Psoas muscle (tissue), 8 donors: Measurements from ENCODE around the gene LNX1. TPM values are rescaled to one million over a fixed set of nuclear protein-coding genes. Genes with fewer than 3 reads are reported as not detected.

Source experiments
- ATAC-seq, 4 donors: fragments of 200-7000 bp; cut with Tn5 transposase; one replicate each; pipeline ENCODE4 v1.9.1; 2020; ENCODE audit warnings: moderate library complexity in 3 of 4, mild to moderate bottlenecking in 2 of 4
- DNase-seq, 2 donors: peaks; one replicate each; pipeline ENCODE4 v3.0.0-alpha.2; 2020
- H3K27ac ChIP-seq: fragments of 200-600 bp; one replicate; pipeline ENCODE4 v1.8.0; 2022
- H3K27me3 ChIP-seq, 3 donors: fragments of 200-600 bp in 1 of 3; one replicate each; pipeline versions ENCODE4 v1.6.1 to v1.8.0; 2013 to 2022; ENCODE audit warnings: low read length in 2 of 3, mild to moderate bottlenecking in 2 of 3, moderate library complexity in 1 of 3; ENCODE audit not compliant: insufficient read depth in 3 of 3
- H3K36me3 ChIP-seq, 2 donors: fragments of 200-600 bp in 1 of 2; one replicate each; pipeline versions ENCODE4 v1.6.1 to v1.8.0; 2013 to 2022; ENCODE audit warnings: low read depth in 1 of 2, mild to moderate bottlenecking in 1 of 2, moderate library complexity in 1 of 2; ENCODE audit not compliant: insufficient read depth in 1 of 2
- H3K4me1 ChIP-seq: fragments of 200-600 bp; one replicate; pipeline ENCODE4 v1.8.0; 2022
- H3K4me3 ChIP-seq: fragments of 200-600 bp; one replicate; pipeline ENCODE4 v1.8.0; 2022; ENCODE audit warnings: mild to moderate bottlenecking
- H3K9me3 ChIP-seq: fragments of 200-600 bp; one replicate; pipeline ENCODE4 v1.8.0; 2022
- WGBS, 3 donors: extraction: QIAGEN DNeasy Blood & Tissue Kit; methylation state at CpG; one replicate each; pipeline versions ENCODE4 v1.1.6 to v1.1.7; 2013; 5-methylcytosine and 5-hydroxymethylcytosine counted together
- intact Hi-C, 2 donors: fragments of 100-400 bp; cut with DNase I; formaldehyde crosslinking; loops; one replicate each; pipeline versions ENCODE4 v1.11.0 to v1.14.2; 2022
- polyA plus RNA-seq, 3 donors: library from polyadenylated mRNA; stranded (reverse); fragments of 200-250 nt; gene quantifications; one replicate each; pipeline ENCODE4 v1.2.3, GENCODE V29; 2013
- total RNA-seq, 4 donors: library from RNA; stranded (reverse); fragmentation: NEBNext Ultra II Directional in 2 of 4; extraction: Animal tissue kit (Norgen Biotek cat#: 25700) in 2 of 4; gene quantifications; one replicate each; pipeline versions ENCODE4 v1.2.1 to v1.2.4, GENCODE V29; 2021 to 2023
- TF ChIP-seq, protein P1 (sequence below): fragments of 200-600 bp; IDR thresholded peaks from one replicate; pipeline ENCODE4 v1.8.0; 2022; ENCODE audit warnings: antibody characterized with exemption
- donor health status: healthy with polysubstance abuse.
- donor health status: DM: no; HTN: no; CAD: no; lungs with moderate emphysema.
- donor health status: Bipolar disorder and iron deficiency.
- donor health status: healthy.
- donor health status: DM: yes; HTN: yes; CAD: no.
- donor health status: DM: no; HTN: no; CAD: no.
- donor health status: DM: no; HTN: no; CAD: no.
- donor health status: DM: yes; HTN: yes; CAD: no.

Gene LNX1
- total and polyA plus RNA-seq, 7 donors = 2.1 to 13.9 (median 4.3) TPM

DNA sequence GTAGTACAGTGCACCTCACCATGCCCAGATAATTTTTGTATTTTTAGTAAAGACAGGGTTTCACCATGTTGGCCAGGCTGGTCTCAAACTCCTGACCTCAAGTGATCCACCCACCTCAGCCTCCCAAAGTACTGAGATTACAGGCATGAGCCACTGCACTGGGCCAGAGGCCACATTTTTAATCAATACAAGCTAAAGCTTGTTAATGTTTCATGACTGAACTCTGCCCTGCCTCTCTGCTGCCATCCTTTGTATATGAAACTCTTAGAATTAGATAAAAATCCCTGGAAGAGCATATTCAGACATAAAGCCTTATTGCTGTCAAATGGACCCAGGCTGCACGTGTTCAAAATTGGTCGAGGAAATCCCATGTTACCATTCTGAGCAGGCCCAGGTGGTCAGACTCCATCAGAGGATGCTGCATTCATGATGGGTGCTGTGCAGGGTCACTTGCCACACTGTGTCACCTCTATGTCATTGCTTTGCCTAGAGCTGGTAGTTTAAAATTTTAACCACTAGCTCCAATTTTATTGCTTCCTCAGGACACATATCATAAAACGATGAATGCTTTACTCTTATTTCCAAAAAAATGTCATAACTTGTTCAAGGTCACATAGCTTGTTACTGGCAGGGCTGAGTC, 45.2 kb downstream of the LNX1 start:
- ATAC-seq (no peak), DNase-seq (no peak)
- intact Hi-C loops = no loop called here
- Histone ChIP-seq H3K9me3 (no peaks in the 10 kb centered on the region), H3K36me3 (no peaks in the 10 kb centered on the region), H3K27me3 (no peaks in the 10 kb centered on the region), H3K27ac (no peak overlapping the region), H3K4me3 (no peak overlapping the region), H3K4me1 (no peaks in the 10 kb centered on the region)
- TF ChIP-seq, protein P1, sequence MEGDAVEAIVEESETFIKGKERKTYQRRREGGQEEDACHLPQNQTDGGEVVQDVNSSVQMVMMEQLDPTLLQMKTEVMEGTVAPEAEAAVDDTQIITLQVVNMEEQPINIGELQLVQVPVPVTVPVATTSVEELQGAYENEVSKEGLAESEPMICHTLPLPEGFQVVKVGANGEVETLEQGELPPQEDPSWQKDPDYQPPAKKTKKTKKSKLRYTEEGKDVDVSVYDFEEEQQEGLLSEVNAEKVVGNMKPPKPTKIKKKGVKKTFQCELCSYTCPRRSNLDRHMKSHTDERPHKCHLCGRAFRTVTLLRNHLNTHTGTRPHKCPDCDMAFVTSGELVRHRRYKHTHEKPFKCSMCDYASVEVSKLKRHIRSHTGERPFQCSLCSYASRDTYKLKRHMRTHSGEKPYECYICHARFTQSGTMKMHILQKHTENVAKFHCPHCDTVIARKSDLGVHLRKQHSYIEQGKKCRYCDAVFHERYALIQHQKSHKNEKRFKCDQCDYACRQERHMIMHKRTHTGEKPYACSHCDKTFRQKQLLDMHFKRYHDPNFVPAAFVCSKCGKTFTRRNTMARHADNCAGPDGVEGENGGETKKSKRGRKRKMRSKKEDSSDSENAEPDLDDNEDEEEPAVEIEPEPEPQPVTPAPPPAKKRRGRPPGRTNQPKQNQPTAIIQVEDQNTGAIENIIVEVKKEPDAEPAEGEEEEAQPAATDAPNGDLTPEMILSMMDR = no peak
- 88 to 90% (median 89%) methylated on average over 3 of the region's 3 CpGs for WGBS, 3 donors

DNA sequence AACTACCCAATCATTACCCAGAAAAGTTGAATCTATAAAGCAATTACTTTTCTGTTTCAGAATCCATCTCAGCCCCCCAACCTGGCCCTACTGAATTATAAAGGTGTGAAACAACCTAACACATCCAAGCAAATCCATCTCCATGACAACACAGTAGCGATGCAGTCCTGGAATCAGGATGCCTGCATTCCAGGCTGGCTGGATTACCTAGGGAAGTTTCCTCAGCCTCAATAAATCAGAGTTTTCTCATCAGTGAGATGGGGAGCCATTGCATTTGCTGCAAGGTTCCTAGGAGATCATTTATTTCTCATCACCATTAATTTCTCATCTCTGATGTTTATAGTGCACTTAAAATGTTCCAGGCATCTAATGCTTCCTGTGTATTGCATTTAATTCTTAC, 46.0 kb downstream of the LNX1 start:
- 76 to 77% (median 77%) methylated on average over 1 of the region's 1 CpG for WGBS, 3 donors

DNA sequence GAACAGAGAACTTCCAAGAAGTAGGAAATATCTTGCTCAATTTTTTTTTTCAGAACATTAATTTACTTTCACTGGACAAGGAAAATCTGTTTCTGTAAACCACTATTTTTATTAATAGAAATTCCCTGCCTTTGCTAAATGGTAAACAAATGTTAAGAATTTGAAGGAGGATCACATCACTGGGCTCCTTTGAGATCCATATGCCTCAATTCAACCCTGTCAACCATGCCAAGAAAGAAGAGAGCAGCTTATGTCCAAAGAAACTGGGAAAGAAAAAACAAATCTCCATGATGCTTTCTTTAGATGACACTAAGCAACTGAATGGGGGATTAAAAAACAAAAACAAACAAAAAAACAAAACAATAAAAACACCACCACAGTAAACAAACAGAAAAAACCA, 47.7 kb downstream of the LNX1 start:
- Histone ChIP-seq H3K27me3 (no peaks in the 10 kb centered on the region), H3K9me3 (no peaks in the 10 kb centered on the region), H3K4me3 (no peak overlapping the region), H3K36me3 (no peaks in the 10 kb centered on the region), H3K27ac (no peak overlapping the region), H3K4me1 (no peaks in the 10 kb centered on the region)
- intact Hi-C loops = no loop called here
- no peak for ATAC-seq
- DNase-seq = no peak
- TF ChIP-seq, protein P1 = no peak

More for the DNA sequence above, 46.0 kb downstream of the LNX1 start:
- no peaks in the 10 kb centered on the region for H3K9me3 ChIP-seq
- intact Hi-C loops = no loop called here
- no peak overlapping the region for H3K4me3 ChIP-seq
- no peak for DNase-seq
- H3K4me1 ChIP-seq = no peaks in the 10 kb centered on the region
- no peak for ATAC-seq
- no peaks in the 10 kb centered on the region for H3K27me3 ChIP-seq
- no peaks in the 10 kb centered on the region for H3K36me3 ChIP-seq
- no peak overlapping the region for H3K27ac ChIP-seq
- TF ChIP-seq, protein P1 = no peak

DNA sequence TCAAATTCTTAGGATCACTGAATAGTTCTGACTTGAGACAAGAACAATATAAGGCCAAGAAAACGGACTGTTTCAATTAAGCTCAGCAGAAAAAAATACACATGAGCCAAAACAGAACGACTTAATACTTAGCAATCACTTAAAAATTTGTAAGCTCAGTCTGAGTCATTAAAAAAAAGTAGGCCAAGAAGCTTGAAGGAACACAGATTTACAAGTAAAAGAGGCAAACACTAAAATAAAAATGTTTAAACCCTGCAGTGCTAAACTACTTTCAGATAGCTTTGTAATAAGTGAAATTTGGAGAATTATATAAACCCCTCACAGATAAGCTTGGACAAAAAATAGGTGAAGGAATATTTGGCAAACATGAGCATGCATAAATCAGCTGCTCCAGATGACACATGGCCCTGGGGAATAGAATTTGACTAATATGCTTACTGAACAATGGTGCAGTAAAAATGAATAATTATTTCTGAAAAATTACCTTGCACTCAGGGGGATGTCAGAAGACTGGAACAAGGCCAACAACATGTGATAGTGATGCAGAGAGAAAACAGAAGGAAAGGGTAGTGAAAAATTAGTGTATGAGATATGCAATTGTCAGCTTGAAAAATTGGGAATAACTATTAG, 49.6 kb downstream of the LNX1 start:
- WGBS, 3 donors = 21 to 29% (median 27%) methylated on average over 2 of the region's 2 CpGs
- no peaks in the 10 kb centered on the region for H3K9me3 ChIP-seq
- intact Hi-C loops = no loop called here
- H3K4me3 ChIP-seq = no peak overlapping the region
- ATAC-seq (peak in 3 of 4 donors; percentile 53 to 63 (median 63)), DNase-seq (no peak)
- no peaks in the 10 kb centered on the region for H3K36me3 ChIP-seq
- no peaks in the 10 kb centered on the region for H3K4me1 ChIP-seq
- H3K27me3 ChIP-seq = no peaks in the 10 kb centered on the region
- H3K27ac ChIP-seq = peak overlapping the region; percentile 55
- TF ChIP-seq, protein P1 = no peak

DNA sequence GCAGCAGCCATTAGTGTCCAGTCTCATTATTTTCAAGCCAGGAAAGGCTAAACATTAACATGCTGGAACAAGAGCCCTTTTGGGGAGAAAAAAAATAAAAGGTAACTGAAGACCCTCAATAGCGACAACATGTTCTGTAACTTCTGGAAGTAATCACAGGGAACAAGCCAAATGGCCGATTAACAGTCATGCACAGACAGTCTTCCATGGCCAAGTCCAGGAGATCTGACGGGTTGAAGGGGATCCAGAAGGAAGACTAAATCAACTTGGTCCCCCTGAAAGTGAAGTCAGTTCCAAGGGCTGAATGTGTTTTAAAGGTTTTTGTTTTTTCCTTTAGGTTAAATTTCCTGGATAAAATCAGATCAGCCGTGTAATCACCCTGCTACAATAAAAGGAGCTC, 52.5 kb downstream of the LNX1 start:
- WGBS, 3 donors = 25 to 54% (median 33%) methylated on average over 4 of the region's 4 CpGs
- intact Hi-C loops = no loop called here
- no peaks in the 10 kb centered on the region for H3K4me1 ChIP-seq

More for the DNA sequence above, 52.5 kb downstream of the LNX1 start:
- DNase-seq (no peak), ATAC-seq (no peak)
- TF ChIP-seq, protein P1 = no peak
- no peaks in the 10 kb centered on the region for H3K27me3 ChIP-seq
- no peak overlapping the region for H3K27ac ChIP-seq
- H3K4me3 ChIP-seq = no peak overlapping the region
- H3K36me3 ChIP-seq = no peaks in the 10 kb centered on the region
- no peaks in the 10 kb centered on the region for H3K9me3 ChIP-seq
